ENCODE results near the gene TNNT3. TPM values are rescaled to one million over a fixed set of nuclear protein-coding genes. Genes with fewer than 3 reads are reported as not detected.
A peak's percentile ranks its signal among the peaks of the same experiment; 100 is the strongest.

The TNNT3 gene
- total and polyA plus RNA-seq, 8 donors, result 0.75 to 14.5 (median 3.1) TPM; not detected in 3

- 38 to 64% (median 49%) methylated on average over 1 to 9 of the region's 9 CpGs for WGBS, 5 donors
- Histone ChIP-seq H3K27ac (peak overlapping the region in 3 of 5 donors; percentile 11 to 35 (median 32)), H3K4me3 (no peak overlapping the region), H3K9me3 (no peaks in the 10 kb centered on the region), H3K4me1 (peaks cover 0 to 33% (median 10%) of the 10 kb centered on the region in 4 donors), H3K27me3 (peaks cover 0 to 20% (median 0%) of the 10 kb centered on the region in 3 donors), H3K36me3 (peaks cover 0 to 59% (median 49%) of the 10 kb centered on the region in 4 donors)
- DNase-seq, result peak in 1 of 2 donors; percentile 31
- no peak for TF ChIP-seq POLR2AphosphoS5 (IDR thresholded peaks at IDR 0.05)
- intact Hi-C loops (cut with DNase I; ENCODE audit: low total_unique reads), result no loop called here
These were observed 31.2 kb upstream of the TNNT3 start for GRCh38 chr11:1888347-1888753.

GRCh38 chr11:1888811-1889210, 30.7 kb upstream of the TNNT3 start:
- Histone ChIP-seq H3K36me3 (peaks cover 0 to 55% (median 45%) of the 10 kb centered on the region in 4 donors), H3K27ac (peak overlapping the region in 1 of 5 donors; percentile 11), H3K27me3 (peaks cover 0 to 20% (median 0%) of the 10 kb centered on the region in 3 donors), H3K4me1 (peaks cover 0 to 33% (median 10%) of the 10 kb centered on the region in 4 donors), H3K4me3 (no peak overlapping the region), H3K9me3 (no peaks in the 10 kb centered on the region)
- peak in 1 of 2 donors; percentile 7 for DNase-seq
- WGBS, 5 donors, result 77 to 88% (median 86%) methylated on average over 6 of the region's 6 CpGs
- intact Hi-C loops (cut with DNase I; ENCODE audit: low total_unique reads), result no loop called here
- no peak for TF ChIP-seq POLR2AphosphoS5 (IDR thresholded peaks at IDR 0.05)
- no peak for TF ChIP-seq EP300 (IDR thresholded peaks at IDR 0.05)
- TF ChIP-seq POLR2A (IDR thresholded peaks at IDR 0.05), result no peak
- TF ChIP-seq CTCF (IDR thresholded peaks at IDR 0.05), result no peak

- intact Hi-C loops (cut with DNase I; ENCODE audit: low total_unique reads), result no loop called here
- H3K4me1 ChIP-seq, result peaks cover 0 to 33% (median 10%) of the 10 kb centered on the region in 4 donors
- TF ChIP-seq POLR2AphosphoS5 (IDR thresholded peaks at IDR 0.05), result no peak
- no peak for TF ChIP-seq POLR2A (IDR thresholded peaks at IDR 0.05)
- TF ChIP-seq CTCF (IDR thresholded peaks at IDR 0.05), result no peak
- no peak for TF ChIP-seq EP300 (IDR thresholded peaks at IDR 0.05)
- no peak overlapping the region for H3K4me3 ChIP-seq
- DNase-seq, result peak; percentile 42 to 56
- peaks cover 0 to 20% (median 0%) of the 10 kb centered on the region in 3 donors for H3K27me3 ChIP-seq
- peaks cover 0 to 49% (median 40%) of the 10 kb centered on the region in 4 donors for H3K36me3 ChIP-seq
- H3K27ac ChIP-seq, result no peak overlapping the region
- WGBS, 5 donors, result 72 to 83% (median 75%) methylated on average over 16 to 34 of the region's 34 CpGs
- no peaks in the 10 kb centered on the region for H3K9me3 ChIP-seq
These were observed 30.1 kb upstream of the TNNT3 start for GRCh38 chr11:1889224-1889930.

GRCh38 chr11:1889941-1890855, 29.3 kb upstream of the TNNT3 start:
- intact Hi-C loops (cut with DNase I; ENCODE audit: low total_unique reads), result no loop called here
- Histone ChIP-seq H3K9me3 (no peaks in the 10 kb centered on the region), H3K4me3 (no peak overlapping the region), H3K27me3 (peaks cover 0 to 20% (median 0%) of the 10 kb centered on the region in 3 donors), H3K36me3 (peaks cover 0 to 41% (median 35%) of the 10 kb centered on the region in 4 donors), H3K27ac (peak overlapping the region in 2 of 5 donors; percentile 14 to 26), H3K4me1 (peaks cover 0 to 33% (median 10%) of the 10 kb centered on the region in 4 donors)
- WGBS, 5 donors, result 65 to 83% (median 80%) methylated on average over 26 to 33 of the region's 33 CpGs
- peak in 1 of 2 donors; percentile 4 for DNase-seq
- TF ChIP-seq POLR2AphosphoS5 (IDR thresholded peaks at IDR 0.05) (no peak), CTCF (IDR thresholded peaks at IDR 0.05) (no peak), EP300 (IDR thresholded peaks at IDR 0.05) (no peak), POLR2A (IDR thresholded peaks at IDR 0.05) (no peak)

Data from stomach (tissue), 9 donors.